ENCODE results near the gene UBN1. TPM values are rescaled to one million over a fixed set of nuclear protein-coding genes. Genes with fewer than 3 reads are reported as not detected.

The UBN1 gene
- total RNA-seq (2014; rRNA removed; shearing (Covaris generic)) = 14.1 and 14.5 TPM in 2 replicates
- 26.6 and 35.0 TPM in 2 replicates for polyA plus RNA-seq (2015; cell fraction: cytosol; rRNA removed)
- polyA plus RNA-seq (2015; cell fraction: nucleus; rRNA removed) = 37.2 and 48.7 TPM in 2 replicates

- in situ Hi-C loops (cut with HindIII; ENCODE audit: low pct_unique_long_range_greater_than_20kb, low sequenced_read_pairs) = no loop called here
- DNase-seq (ENCODE audit: low read depth, low spot score) = peak; percentile 95
Observed at GRCh38 chr16:4846901-4847773, at the start of gene UBN1, which contains the start of gene GLYR1. TSS of gene UBN1 (plus strand) at chr16:4847481. CDS start at chr16:4852918, 5,437 bp downstream. TSS of gene GLYR1 (minus strand) at chr16:4847288. CDS start at chr16:4847265, 23 bp downstream.

- in situ Hi-C loops (cut with HindIII; ENCODE audit: low pct_unique_long_range_greater_than_20kb, low sequenced_read_pairs) = no loop called here
- no peak for DNase-seq (ENCODE audit: low read depth, low spot score)
Observed at GRCh38 chr16:4797805-4798252, 49.5 kb upstream of the UBN1 start.

GRCh38 chr16:4798456-4798855 lies 48.8 kb upstream of the UBN1 start:
- in situ Hi-C loops (cut with HindIII; ENCODE audit: low pct_unique_long_range_greater_than_20kb, low sequenced_read_pairs) = no loop called here
- no peak for DNase-seq (ENCODE audit: low read depth, low spot score)

GRCh38 chr16:4799171-4799855 lies 48.0 kb upstream of the UBN1 start:
- no peak for DNase-seq (ENCODE audit: low read depth, low spot score)
- in situ Hi-C loops (cut with HindIII; ENCODE audit: low pct_unique_long_range_greater_than_20kb, low sequenced_read_pairs) = no loop called here

GRCh38 chr16:4800290-4801041 lies 46.8 kb upstream of the UBN1 start:
- in situ Hi-C loops (cut with HindIII; ENCODE audit: low pct_unique_long_range_greater_than_20kb, low sequenced_read_pairs) = no loop called here
- no peak for DNase-seq (ENCODE audit: low read depth, low spot score)

GRCh38 chr16:4801051-4801961 lies 46.0 kb upstream of the UBN1 start:
- in situ Hi-C loops (cut with HindIII; ENCODE audit: low pct_unique_long_range_greater_than_20kb, low sequenced_read_pairs) = no loop called here

GRCh38 chr16:4801962-4802658 lies 45.2 kb upstream of the UBN1 start, which contains the start of gene ROGDI:
TSS of gene ROGDI (minus strand) at chr16:4802633. CDS start at chr16:4802571, 62 bp downstream.
- DNase-seq (ENCODE audit: low read depth, low spot score) = peak; percentile 26

More at GRCh38 chr16:4801051-4801961, 46.0 kb upstream of the UBN1 start:
- DNase-seq (ENCODE audit: low read depth, low spot score) = no peak

GRCh38 chr16:4802659-4803287 lies 44.5 kb upstream of the UBN1 start:
- in situ Hi-C loops (cut with HindIII; ENCODE audit: low pct_unique_long_range_greater_than_20kb, low sequenced_read_pairs) = no loop called here
- peak; percentile 89 for DNase-seq (ENCODE audit: low read depth, low spot score)

More at GRCh38 chr16:4801962-4802658, 45.2 kb upstream of the UBN1 start, which contains the start of gene ROGDI:
- in situ Hi-C loops (cut with HindIII; ENCODE audit: low pct_unique_long_range_greater_than_20kb, low sequenced_read_pairs) = no loop called here

GRCh38 chr16:4803401-4803844 lies 43.9 kb upstream of the UBN1 start:
- in situ Hi-C loops (cut with HindIII; ENCODE audit: low pct_unique_long_range_greater_than_20kb, low sequenced_read_pairs) = no loop called here

GRCh38 chr16:4803898-4804762 lies 43.2 kb upstream of the UBN1 start:
- no peak for DNase-seq (ENCODE audit: low read depth, low spot score)
- in situ Hi-C loops (cut with HindIII; ENCODE audit: low pct_unique_long_range_greater_than_20kb, low sequenced_read_pairs) = no loop called here

More at GRCh38 chr16:4803401-4803844, 43.9 kb upstream of the UBN1 start:
- no peak for DNase-seq (ENCODE audit: low read depth, low spot score)

GRCh38 chr16:4805231-4805630 lies 42.0 kb upstream of the UBN1 start:
- no peak for DNase-seq (ENCODE audit: low read depth, low spot score)

GRCh38 chr16:4806280-4806679 lies 41.0 kb upstream of the UBN1 start:
- no peak for DNase-seq (ENCODE audit: low read depth, low spot score)
- in situ Hi-C loops (cut with HindIII; ENCODE audit: low pct_unique_long_range_greater_than_20kb, low sequenced_read_pairs) = no loop called here

More at GRCh38 chr16:4805231-4805630, 42.0 kb upstream of the UBN1 start:
- in situ Hi-C loops (cut with HindIII; ENCODE audit: low pct_unique_long_range_greater_than_20kb, low sequenced_read_pairs) = no loop called here

GRCh38 chr16:4811242-4811641 lies 36.0 kb upstream of the UBN1 start:
- in situ Hi-C loops (cut with HindIII; ENCODE audit: low pct_unique_long_range_greater_than_20kb, low sequenced_read_pairs) = no loop called here
- DNase-seq (ENCODE audit: low read depth, low spot score) = no peak

- in situ Hi-C loops (cut with HindIII; ENCODE audit: low pct_unique_long_range_greater_than_20kb, low sequenced_read_pairs) = no loop called here
Observed at GRCh38 chr16:4811773-4812172, 35.5 kb upstream of the UBN1 start.

More at GRCh38 chr16:4811773-4812172, 35.5 kb upstream of the UBN1 start:
- DNase-seq (ENCODE audit: low read depth, low spot score) = no peak

Measured in SK-MEL-5 (cell line).